HCT116 (cell line): ENCODE data around the gene TDRD9. TPM values are rescaled to one million over a fixed set of nuclear protein-coding genes. Genes with fewer than 3 reads are reported as not detected.

ENCODE experiments used
- ATAC-seq: fragments of 200-7000 bp; cut with Tn5 transposase; 2 replicates; pipeline ENCODE4 v1.9.1; 2020; ENCODE audit warnings: mild to moderate bottlenecking, moderate library complexity
- BruUV-seq: library from RNA; stranded (reverse); fragments of 400-500 nt; replicated peaks from 2 replicates; lab custom pipeline; 2021; lab: Mats Ljungman, UMichigan
- CTCF ChIA-PET: fragments of 300-600 bp; sonication (Branson Sonifier 250); formaldehyde crosslinking; loops from one replicate; lab custom pipeline; 2021; ENCODE audit warnings: antibody characterized with exemption; lab: Charles Lee
- POLR2A ChIA-PET: fragments of 300-600, 350-600 bp; sonication (Branson Sonifier 250); formaldehyde crosslinking; loops from one replicate; lab custom pipeline; 2021; ENCODE audit warnings: antibody characterized with exemption; lab: Charles Lee
- RAD21 ChIA-PET, 2 experiments: fragments of 300-600 bp; sonication (Branson Sonifier 250); formaldehyde crosslinking; loops; one replicate each; lab custom pipeline; 2023; ENCODE audit warnings: low total read pairs in 2 of 2; ENCODE audit not compliant: uncharacterized antibody in 2 of 2, unreplicated experiment in 2 of 2, low non-redundant PET in 1 of 2; lab: Charles Lee
- DNase-seq: peaks from one replicate; pipeline ENCODE4 v3.0.0-alpha.2; 2010; ENCODE audit warnings: low read depth, low spot score
- H2AFZ ChIP-seq: fragments of 200-600 bp; shearing (Covaris generic), sonication (generic); 2 replicates; pipeline ENCODE4 v1.6.1; 2017; ENCODE audit warnings: low read depth, mixed run types, mixed read lengths, antibody characterized with exemption, low read length; ENCODE audit not compliant: poor library complexity, severe bottlenecking
- H3K27ac ChIP-seq: 2 replicates; pipeline ENCODE4 v1.5.1; 2012; ENCODE audit warnings: low read depth, low read length
- H3K27me3 ChIP-seq: fragments of 200-600 bp; sonication (generic); 2 replicates; pipeline ENCODE4 v1.6.1; 2016; ENCODE audit warnings: mixed run types, low read length, mixed read lengths; ENCODE audit not compliant: insufficient read depth
- H3K36me3 ChIP-seq, 2 experiments: fragments of 200-500 bp in 1 of 2; fragments of 200-600 bp in 1 of 2; sonication (Bioruptor generic) in 1 of 2; sonication (generic) in 1 of 2; 2 replicates each; pipeline versions ENCODE4 v1.5.1 to v1.6.1; 2014 to 2016; ENCODE audit warnings: low read length in 2 of 2, inconsistent platforms in 1 of 2, mixed read lengths in 1 of 2, mixed run types in 1 of 2; ENCODE audit not compliant: insufficient read depth in 2 of 2, control insufficient read depth in 1 of 2
- H3K4me1 ChIP-seq, 2 experiments: fragments of 200-600 bp in 1 of 2; sonication (generic) in 1 of 2; 2 replicates each; pipeline versions ENCODE4 v1.5.1 to v1.6.1; 2012 to 2017; ENCODE audit warnings: low read length in 2 of 2, inconsistent platforms in 1 of 2, mild to moderate bottlenecking in 1 of 2, mixed read lengths in 1 of 2, mixed run types in 1 of 2, moderate library complexity in 1 of 2; ENCODE audit not compliant: insufficient read depth in 2 of 2, control insufficient read depth in 1 of 2
- H3K4me2 ChIP-seq: fragments of 200-600 bp; sonication (generic); 2 replicates; pipeline ENCODE4 v1.6.1; 2017; ENCODE audit warnings: mixed run types, low read length, mixed read lengths
- H3K4me3 ChIP-seq, 2 experiments: fragments of 200-600 bp in 1 of 2; sonication (generic) in 1 of 2; replicated peaks in 1 of 2; 2 replicates each; pipeline ENCODE4 v1.5.1; 2011 to 2016; ENCODE audit warnings: low read length in 2 of 2, control low read depth in 1 of 2, low read depth in 1 of 2, mild to moderate bottlenecking in 1 of 2, mixed read lengths in 1 of 2, mixed run types in 1 of 2
- H3K79me2 ChIP-seq: fragments of 200-600 bp; sonication (generic); 2 replicates; pipeline ENCODE4 v1.6.1; 2017; ENCODE audit warnings: mild to moderate bottlenecking, mixed run types, low read length, moderate library complexity, mixed read lengths; ENCODE audit not compliant: insufficient read depth
- H3K9ac ChIP-seq: fragments of 200-600 bp; sonication (generic); 2 replicates; pipeline ENCODE4 v1.6.1; 2016; ENCODE audit warnings: low read length, mixed read lengths
- H3K9me2 ChIP-seq: fragments of 200-600 bp; sonication (generic), shearing (Covaris generic); 2 replicates; pipeline ENCODE4 v1.6.1; 2017; ENCODE audit warnings: mixed run types, mild to moderate bottlenecking, moderate library complexity; ENCODE audit not compliant: insufficient read depth
- H3K9me3 ChIP-seq, 2 experiments: fragments of 200-500 bp in 1 of 2; fragments of 200-600 bp in 1 of 2; sonication (Bioruptor generic) in 1 of 2; sonication (generic) in 1 of 2; 2 replicates each; pipeline ENCODE4 v1.6.1; 2014 to 2017; ENCODE audit warnings: low read length in 2 of 2, mixed read lengths in 2 of 2, inconsistent platforms in 1 of 2, low read depth in 1 of 2, mild to moderate bottlenecking in 1 of 2, mixed run types in 1 of 2, moderate library complexity in 1 of 2; ENCODE audit not compliant: control insufficient read depth in 1 of 2, insufficient read depth in 1 of 2
- H4K20me1 ChIP-seq: fragments of 200-600 bp; sonication (generic), shearing (Covaris generic); 2 replicates; pipeline ENCODE4 v1.6.1; 2017; ENCODE audit warnings: mixed run types, mild to moderate bottlenecking, moderate library complexity; ENCODE audit not compliant: insufficient read depth
- CEBPB ChIP-seq: IDR thresholded peaks from 2 replicates; pipeline ENCODE4 v1.6.1; 2012; ENCODE audit warnings: low read depth
- EGR1 ChIP-seq: IDR thresholded peaks from 2 replicates; pipeline ENCODE4 v1.6.1; 2012; ENCODE audit warnings: low read depth
- EZH2 ChIP-seq: fragments of 200-600 bp; sonication (generic); IDR thresholded peaks from 2 replicates; pipeline ENCODE4 v1.6.1; 2017; ENCODE audit warnings: antibody characterized with exemption, mixed run types
- EZH2phosphoT487 ChIP-seq: fragments of 200-600 bp; IDR thresholded peaks from 2 replicates; pipeline ENCODE4 v1.6.1; 2018; ENCODE audit warnings: antibody characterized with exemption, borderline replicate concordance
- FOSL1 ChIP-seq: IDR thresholded peaks from 2 replicates; pipeline ENCODE4 v1.6.1; 2012; ENCODE audit warnings: low read depth
- RAD21 ChIP-seq: IDR thresholded peaks from 2 replicates; pipeline ENCODE4 v1.6.1; 2012; ENCODE audit warnings: low read depth, mild to moderate bottlenecking
- SIN3A ChIP-seq: IDR thresholded peaks from 2 replicates; pipeline ENCODE4 v1.6.1; 2012; ENCODE audit warnings: low read depth
- SP1 ChIP-seq: IDR thresholded peaks from 2 replicates; pipeline ENCODE4 v1.6.1; 2012; ENCODE audit warnings: low read depth
- SRF ChIP-seq: IDR thresholded peaks from 2 replicates; pipeline ENCODE4 v1.6.1; 2012; ENCODE audit warnings: low read depth
- TCF7L2 ChIP-seq: IDR thresholded peaks from 2 replicates; pipeline ENCODE4 v1.7.0; 2011; ENCODE audit warnings: borderline replicate concordance, inconsistent platforms; ENCODE audit not compliant: insufficient read depth, insufficient read length; ENCODE audit errors: extremely low read depth
- YY1 ChIP-seq: IDR thresholded peaks from 2 replicates; pipeline ENCODE4 v1.6.1; 2011; ENCODE audit warnings: low read length, low read depth, moderate library complexity, mild to moderate bottlenecking; ENCODE audit not compliant: insufficient replicate concordance; ENCODE audit errors: extremely low read depth
- ZFX ChIP-seq: fragments of 450-650 bp; IDR thresholded peaks from 2 replicates; pipeline ENCODE4 v1.6.1; 2017
- intact Hi-C: fragments of 100-400 bp; cut with micrococcal nuclease; formaldehyde crosslinking; loops from 2 replicates; pipeline ENCODE4 v1.10.0; 2022
- total RNA-seq: library from RNA; stranded (reverse); gene quantifications from one replicate; pipeline ENCODE4 v1.2.1, GENCODE V29; 2021; ENCODE audit not compliant: unreplicated experiment
- TF ChIP-seq, protein P1 (sequence below): IDR thresholded peaks from 2 replicates; pipeline ENCODE4 v1.6.1; 2012; ENCODE audit warnings: low read depth
- TF ChIP-seq, protein P2 (sequence below): IDR thresholded peaks from 2 replicates; pipeline ENCODE4 v1.6.1; 2011; ENCODE audit warnings: mild to moderate bottlenecking, low read length, moderate library complexity; ENCODE audit not compliant: insufficient replicate concordance; ENCODE audit errors: extremely low read depth
- TF ChIP-seq, protein P3 (sequence below): IDR thresholded peaks from 2 replicates; pipeline ENCODE4 v1.6.1; 2012
- TF ChIP-seq, protein P4 (sequence below), 3 experiments: fragments of 200-600 bp in 1 of 3; sonication (generic) in 1 of 3; IDR thresholded peaks in 2 of 3; conservative IDR thresholded peaks in 1 of 3; 2 replicates each; pipeline ENCODE4 v1.5.1; 2012 to 2017; ENCODE audit warnings: low read depth in 2 of 3, low read length in 2 of 3, antibody characterized with exemption in 1 of 3, borderline replicate concordance in 1 of 3, control low read depth in 1 of 3, mild to moderate bottlenecking in 1 of 3, mixed read lengths in 1 of 3, mixed run types in 1 of 3, moderate library complexity in 1 of 3; ENCODE audit not compliant: insufficient read depth in 1 of 3

Gene TDRD9
- total RNA-seq, 1 experiment from 2014 or later = not detected

DNA sequence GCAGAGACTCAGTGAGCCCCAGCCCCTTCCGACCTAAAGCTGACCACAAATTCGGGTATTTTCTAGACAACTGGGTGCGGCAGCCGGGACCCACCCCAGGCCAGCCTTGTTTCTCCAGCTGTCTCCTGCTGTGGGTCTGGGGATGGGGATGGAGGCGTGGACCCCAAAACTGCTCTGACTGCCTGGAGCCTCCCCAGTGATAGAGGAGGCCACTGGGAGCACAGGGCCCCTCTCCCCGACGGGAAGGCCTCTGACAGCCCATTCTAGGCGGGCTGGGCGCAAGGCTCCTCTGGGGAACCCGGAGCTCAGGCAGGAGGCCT lies 38.2 kb upstream of the TDRD9 start:
- DNase-seq (no peak), ATAC-seq (no peak)
- no peaks in the 10 kb centered on the region for H3K9me3 ChIP-seq
- peak overlapping the region; percentile 70 for H2AFZ ChIP-seq
- H3K27ac ChIP-seq = no peak overlapping the region
- no peaks in the 10 kb centered on the region for H3K9me2 ChIP-seq
- H3K4me1 ChIP-seq = peaks cover 30 to 53% of the 10 kb centered on the region in 2 experiments
- peak overlapping the region; percentile 53; the same call in 1 of the 2 replicates for H3K9ac ChIP-seq
- H3K27me3 ChIP-seq = no peaks in the 10 kb centered on the region
- POLR2A ChIA-PET = interaction anchor here (1.9 kb wide), 1 partner anchor 10 kb away, joined by 6 read pairs; no protein-coding TSS in a partner anchor
- no peaks in the 10 kb centered on the region for H4K20me1 ChIP-seq
- RAD21 ChIA-PET = no interaction called here
- no peaks in the 10 kb centered on the region for H3K79me2 ChIP-seq
- TF ChIP-seq YY1 (no peak), EGR1 (no peak), ZFX (no peak), TCF7L2 (no peak), SIN3A (no peak), FOSL1 (no peak), RAD21 (no peak), SP1 (no peak), EZH2phosphoT487 (no peak), SRF (no peak), EZH2 (no peak), CEBPB (no peak)
- TF ChIP-seq, protein P1, sequence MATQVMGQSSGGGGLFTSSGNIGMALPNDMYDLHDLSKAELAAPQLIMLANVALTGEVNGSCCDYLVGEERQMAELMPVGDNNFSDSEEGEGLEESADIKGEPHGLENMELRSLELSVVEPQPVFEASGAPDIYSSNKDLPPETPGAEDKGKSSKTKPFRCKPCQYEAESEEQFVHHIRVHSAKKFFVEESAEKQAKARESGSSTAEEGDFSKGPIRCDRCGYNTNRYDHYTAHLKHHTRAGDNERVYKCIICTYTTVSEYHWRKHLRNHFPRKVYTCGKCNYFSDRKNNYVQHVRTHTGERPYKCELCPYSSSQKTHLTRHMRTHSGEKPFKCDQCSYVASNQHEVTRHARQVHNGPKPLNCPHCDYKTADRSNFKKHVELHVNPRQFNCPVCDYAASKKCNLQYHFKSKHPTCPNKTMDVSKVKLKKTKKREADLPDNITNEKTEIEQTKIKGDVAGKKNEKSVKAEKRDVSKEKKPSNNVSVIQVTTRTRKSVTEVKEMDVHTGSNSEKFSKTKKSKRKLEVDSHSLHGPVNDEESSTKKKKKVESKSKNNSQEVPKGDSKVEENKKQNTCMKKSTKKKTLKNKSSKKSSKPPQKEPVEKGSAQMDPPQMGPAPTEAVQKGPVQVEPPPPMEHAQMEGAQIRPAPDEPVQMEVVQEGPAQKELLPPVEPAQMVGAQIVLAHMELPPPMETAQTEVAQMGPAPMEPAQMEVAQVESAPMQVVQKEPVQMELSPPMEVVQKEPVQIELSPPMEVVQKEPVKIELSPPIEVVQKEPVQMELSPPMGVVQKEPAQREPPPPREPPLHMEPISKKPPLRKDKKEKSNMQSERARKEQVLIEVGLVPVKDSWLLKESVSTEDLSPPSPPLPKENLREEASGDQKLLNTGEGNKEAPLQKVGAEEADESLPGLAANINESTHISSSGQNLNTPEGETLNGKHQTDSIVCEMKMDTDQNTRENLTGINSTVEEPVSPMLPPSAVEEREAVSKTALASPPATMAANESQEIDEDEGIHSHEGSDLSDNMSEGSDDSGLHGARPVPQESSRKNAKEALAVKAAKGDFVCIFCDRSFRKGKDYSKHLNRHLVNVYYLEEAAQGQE = no peak
- TF ChIP-seq, protein P2, sequence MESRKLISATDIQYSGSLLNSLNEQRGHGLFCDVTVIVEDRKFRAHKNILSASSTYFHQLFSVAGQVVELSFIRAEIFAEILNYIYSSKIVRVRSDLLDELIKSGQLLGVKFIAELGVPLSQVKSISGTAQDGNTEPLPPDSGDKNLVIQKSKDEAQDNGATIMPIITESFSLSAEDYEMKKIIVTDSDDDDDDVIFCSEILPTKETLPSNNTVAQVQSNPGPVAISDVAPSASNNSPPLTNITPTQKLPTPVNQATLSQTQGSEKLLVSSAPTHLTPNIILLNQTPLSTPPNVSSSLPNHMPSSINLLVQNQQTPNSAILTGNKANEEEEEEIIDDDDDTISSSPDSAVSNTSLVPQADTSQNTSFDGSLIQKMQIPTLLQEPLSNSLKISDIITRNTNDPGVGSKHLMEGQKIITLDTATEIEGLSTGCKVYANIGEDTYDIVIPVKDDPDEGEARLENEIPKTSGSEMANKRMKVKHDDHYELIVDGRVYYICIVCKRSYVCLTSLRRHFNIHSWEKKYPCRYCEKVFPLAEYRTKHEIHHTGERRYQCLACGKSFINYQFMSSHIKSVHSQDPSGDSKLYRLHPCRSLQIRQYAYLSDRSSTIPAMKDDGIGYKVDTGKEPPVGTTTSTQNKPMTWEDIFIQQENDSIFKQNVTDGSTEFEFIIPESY = no peak
- TF ChIP-seq, protein P3, sequence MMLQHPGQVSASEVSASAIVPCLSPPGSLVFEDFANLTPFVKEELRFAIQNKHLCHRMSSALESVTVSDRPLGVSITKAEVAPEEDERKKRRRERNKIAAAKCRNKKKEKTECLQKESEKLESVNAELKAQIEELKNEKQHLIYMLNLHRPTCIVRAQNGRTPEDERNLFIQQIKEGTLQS = no peak
- TF ChIP-seq, protein P4, sequence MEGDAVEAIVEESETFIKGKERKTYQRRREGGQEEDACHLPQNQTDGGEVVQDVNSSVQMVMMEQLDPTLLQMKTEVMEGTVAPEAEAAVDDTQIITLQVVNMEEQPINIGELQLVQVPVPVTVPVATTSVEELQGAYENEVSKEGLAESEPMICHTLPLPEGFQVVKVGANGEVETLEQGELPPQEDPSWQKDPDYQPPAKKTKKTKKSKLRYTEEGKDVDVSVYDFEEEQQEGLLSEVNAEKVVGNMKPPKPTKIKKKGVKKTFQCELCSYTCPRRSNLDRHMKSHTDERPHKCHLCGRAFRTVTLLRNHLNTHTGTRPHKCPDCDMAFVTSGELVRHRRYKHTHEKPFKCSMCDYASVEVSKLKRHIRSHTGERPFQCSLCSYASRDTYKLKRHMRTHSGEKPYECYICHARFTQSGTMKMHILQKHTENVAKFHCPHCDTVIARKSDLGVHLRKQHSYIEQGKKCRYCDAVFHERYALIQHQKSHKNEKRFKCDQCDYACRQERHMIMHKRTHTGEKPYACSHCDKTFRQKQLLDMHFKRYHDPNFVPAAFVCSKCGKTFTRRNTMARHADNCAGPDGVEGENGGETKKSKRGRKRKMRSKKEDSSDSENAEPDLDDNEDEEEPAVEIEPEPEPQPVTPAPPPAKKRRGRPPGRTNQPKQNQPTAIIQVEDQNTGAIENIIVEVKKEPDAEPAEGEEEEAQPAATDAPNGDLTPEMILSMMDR (IDR thresholded peaks at IDR 0.05 in 2 of 3, conservative IDR thresholded peaks at IDR 0.05 in 1 of 3; ENCODE audit: borderline replicate concordance in 1 of 3, insufficient read depth in 1 of 3, low read depth in 2 of 3, low read length in 2 of 3) = no peak
- H3K4me2 ChIP-seq = peak overlapping the region; percentile 71
- intact Hi-C loops = no loop called here
- no peaks in the 10 kb centered on the region for H3K36me3 ChIP-seq
- CTCF ChIA-PET = interaction anchor here (1.2 to 5.6 kb wide), 2 partner anchors 11 kb away, joined by 3 to 30 read pairs; no protein-coding TSS in a partner anchor
- H3K4me3 ChIP-seq = no peak overlapping the region
- BruUV-seq = no TSS peak
